22Rv1 (cell line): ENCODE data around the gene SGPL1.
"Not testable (repeated sequence)": the region's sequence is repeated elsewhere in the genome, so short reads cannot be mapped to it uniquely, and the experiment has no call there.

Experiments used
- ZFX ChIP-seq: fragments of 450-650 bp; IDR thresholded peaks from 2 replicates; pipeline ENCODE4 v1.6.1; 2017; ENCODE audit warnings: antibody characterized with exemption, borderline replicate concordance
- TF ChIP-seq, protein P1 (sequence below): fragments of 450-650 bp; IDR thresholded peaks from 2 replicates; pipeline ENCODE4 v1.5.1; 2017; ENCODE audit warnings: mild to moderate bottlenecking

DNA sequence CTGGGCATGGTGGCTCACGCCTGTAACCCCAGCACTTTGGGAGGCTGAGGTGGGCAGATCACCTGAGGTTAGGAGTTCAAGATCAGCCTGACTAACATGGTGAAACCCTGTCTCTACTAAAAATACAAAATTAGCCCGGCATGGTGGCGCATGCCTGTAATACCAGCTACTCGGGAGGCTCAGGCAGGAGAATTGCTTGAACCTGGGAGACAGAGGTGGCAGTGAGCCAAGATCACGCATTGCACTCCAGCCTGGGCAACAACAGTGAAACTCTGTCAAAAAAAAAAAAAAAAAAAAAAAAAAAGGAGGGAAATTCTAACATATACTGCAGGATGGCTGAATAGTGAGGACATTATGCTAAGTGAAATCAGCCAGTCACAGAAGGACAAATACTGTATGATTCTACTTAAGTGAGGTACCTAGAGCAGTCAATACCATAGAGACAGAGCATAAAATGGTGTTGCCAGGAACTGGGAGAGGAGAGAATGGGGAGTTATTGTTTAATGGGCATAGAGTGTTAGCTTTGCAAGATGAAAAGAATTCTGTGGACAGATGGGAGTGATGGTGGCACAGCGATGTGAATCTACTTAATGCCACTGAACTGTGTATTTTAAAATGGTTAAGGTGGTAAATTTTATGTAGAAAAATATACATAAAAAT, 47.6 kb upstream of the SGPL1 start:
- TF ChIP-seq, protein P1, sequence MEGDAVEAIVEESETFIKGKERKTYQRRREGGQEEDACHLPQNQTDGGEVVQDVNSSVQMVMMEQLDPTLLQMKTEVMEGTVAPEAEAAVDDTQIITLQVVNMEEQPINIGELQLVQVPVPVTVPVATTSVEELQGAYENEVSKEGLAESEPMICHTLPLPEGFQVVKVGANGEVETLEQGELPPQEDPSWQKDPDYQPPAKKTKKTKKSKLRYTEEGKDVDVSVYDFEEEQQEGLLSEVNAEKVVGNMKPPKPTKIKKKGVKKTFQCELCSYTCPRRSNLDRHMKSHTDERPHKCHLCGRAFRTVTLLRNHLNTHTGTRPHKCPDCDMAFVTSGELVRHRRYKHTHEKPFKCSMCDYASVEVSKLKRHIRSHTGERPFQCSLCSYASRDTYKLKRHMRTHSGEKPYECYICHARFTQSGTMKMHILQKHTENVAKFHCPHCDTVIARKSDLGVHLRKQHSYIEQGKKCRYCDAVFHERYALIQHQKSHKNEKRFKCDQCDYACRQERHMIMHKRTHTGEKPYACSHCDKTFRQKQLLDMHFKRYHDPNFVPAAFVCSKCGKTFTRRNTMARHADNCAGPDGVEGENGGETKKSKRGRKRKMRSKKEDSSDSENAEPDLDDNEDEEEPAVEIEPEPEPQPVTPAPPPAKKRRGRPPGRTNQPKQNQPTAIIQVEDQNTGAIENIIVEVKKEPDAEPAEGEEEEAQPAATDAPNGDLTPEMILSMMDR: not testable (repeated sequence)
- TF ChIP-seq ZFX: not testable (repeated sequence)
